Upper lobe of left lung (tissue), 4 donors: ENCODE results near the gene FGFRL1.

Experiments used
- CTCF ChIP-seq, 6 experiments: fragments of 450-650 bp in 4 of 6; fragments of 200-600 bp in 2 of 6; sonication (generic) in 2 of 6; IDR thresholded peaks; one replicate each; pipeline ENCODE4 v1.5.1; 2016 to 2019; ENCODE audit warnings: antibody characterized with exemption in 6 of 6
- EP300 ChIP-seq, 4 donors: sonication (generic); formaldehyde crosslinking; IDR thresholded peaks; one replicate each; pipeline ENCODE4 v1.5.1; 2017; ENCODE audit warnings: antibody characterized with exemption in 4 of 4, control low read depth in 2 of 4
- POLR2A ChIP-seq, 4 donors: fragments of 450-650 bp; IDR thresholded peaks; one replicate each; pipeline ENCODE4 v1.5.1; 2016 to 2017; ENCODE audit warnings: antibody characterized with exemption in 4 of 4, mild to moderate bottlenecking in 2 of 4
- POLR2AphosphoS5 ChIP-seq, 2 donors: sonication (generic); formaldehyde crosslinking; IDR thresholded peaks; one replicate each; pipeline ENCODE4 v1.5.1; 2017; ENCODE audit warnings: antibody characterized with exemption in 2 of 2

GRCh38 chr4:1058997-1059665 is 47.7 kb downstream of the FGFRL1 start:
- TF ChIP-seq CTCF (IDR thresholded peaks at IDR 0.05), result no peak
- TF ChIP-seq POLR2AphosphoS5 (IDR thresholded peaks at IDR 0.05), result no peak
- no peak for TF ChIP-seq POLR2A (IDR thresholded peaks at IDR 0.05)
- TF ChIP-seq EP300 (IDR thresholded peaks at IDR 0.05), result no peak
